ENCODE results near the gene TWF2.
A peak's percentile ranks its signal among the peaks of the same experiment; 100 is the strongest.

The TWF2 gene

DNA sequence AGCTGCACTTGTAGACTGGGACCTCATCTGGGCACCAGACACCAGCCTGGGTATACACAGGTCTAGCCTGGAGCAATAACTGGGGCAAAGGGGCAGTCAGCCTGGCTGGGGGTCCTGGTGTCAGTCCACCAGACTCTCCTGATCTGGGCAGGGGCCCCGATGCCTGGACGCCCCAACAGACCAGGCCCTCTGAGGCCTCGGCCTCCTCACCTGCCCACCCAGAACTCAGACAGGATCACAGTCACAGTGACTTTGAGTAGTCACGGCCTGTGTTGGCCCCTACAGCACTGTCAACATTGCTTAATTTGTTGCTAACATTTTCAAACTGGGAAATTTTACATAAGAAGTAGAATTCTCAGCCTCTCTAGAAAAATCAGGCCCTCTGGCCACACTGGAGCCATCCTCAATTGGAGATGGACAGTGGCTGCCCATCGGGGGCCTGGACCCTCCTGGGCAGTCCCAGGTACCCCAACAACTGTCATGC, 5.8 kb downstream of the TWF2 start:
- TF ChIP-seq, protein P1, sequence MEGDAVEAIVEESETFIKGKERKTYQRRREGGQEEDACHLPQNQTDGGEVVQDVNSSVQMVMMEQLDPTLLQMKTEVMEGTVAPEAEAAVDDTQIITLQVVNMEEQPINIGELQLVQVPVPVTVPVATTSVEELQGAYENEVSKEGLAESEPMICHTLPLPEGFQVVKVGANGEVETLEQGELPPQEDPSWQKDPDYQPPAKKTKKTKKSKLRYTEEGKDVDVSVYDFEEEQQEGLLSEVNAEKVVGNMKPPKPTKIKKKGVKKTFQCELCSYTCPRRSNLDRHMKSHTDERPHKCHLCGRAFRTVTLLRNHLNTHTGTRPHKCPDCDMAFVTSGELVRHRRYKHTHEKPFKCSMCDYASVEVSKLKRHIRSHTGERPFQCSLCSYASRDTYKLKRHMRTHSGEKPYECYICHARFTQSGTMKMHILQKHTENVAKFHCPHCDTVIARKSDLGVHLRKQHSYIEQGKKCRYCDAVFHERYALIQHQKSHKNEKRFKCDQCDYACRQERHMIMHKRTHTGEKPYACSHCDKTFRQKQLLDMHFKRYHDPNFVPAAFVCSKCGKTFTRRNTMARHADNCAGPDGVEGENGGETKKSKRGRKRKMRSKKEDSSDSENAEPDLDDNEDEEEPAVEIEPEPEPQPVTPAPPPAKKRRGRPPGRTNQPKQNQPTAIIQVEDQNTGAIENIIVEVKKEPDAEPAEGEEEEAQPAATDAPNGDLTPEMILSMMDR (IDR thresholded peaks at IDR 0.05; ENCODE audit: control insufficient read depth, insufficient read depth, low read depth, low read length, missing control alignments): no peak
- no peak overlapping the region for H3K4me3 ChIP-seq (ENCODE audit: control insufficient read depth, low read depth, low read length)

DNA sequence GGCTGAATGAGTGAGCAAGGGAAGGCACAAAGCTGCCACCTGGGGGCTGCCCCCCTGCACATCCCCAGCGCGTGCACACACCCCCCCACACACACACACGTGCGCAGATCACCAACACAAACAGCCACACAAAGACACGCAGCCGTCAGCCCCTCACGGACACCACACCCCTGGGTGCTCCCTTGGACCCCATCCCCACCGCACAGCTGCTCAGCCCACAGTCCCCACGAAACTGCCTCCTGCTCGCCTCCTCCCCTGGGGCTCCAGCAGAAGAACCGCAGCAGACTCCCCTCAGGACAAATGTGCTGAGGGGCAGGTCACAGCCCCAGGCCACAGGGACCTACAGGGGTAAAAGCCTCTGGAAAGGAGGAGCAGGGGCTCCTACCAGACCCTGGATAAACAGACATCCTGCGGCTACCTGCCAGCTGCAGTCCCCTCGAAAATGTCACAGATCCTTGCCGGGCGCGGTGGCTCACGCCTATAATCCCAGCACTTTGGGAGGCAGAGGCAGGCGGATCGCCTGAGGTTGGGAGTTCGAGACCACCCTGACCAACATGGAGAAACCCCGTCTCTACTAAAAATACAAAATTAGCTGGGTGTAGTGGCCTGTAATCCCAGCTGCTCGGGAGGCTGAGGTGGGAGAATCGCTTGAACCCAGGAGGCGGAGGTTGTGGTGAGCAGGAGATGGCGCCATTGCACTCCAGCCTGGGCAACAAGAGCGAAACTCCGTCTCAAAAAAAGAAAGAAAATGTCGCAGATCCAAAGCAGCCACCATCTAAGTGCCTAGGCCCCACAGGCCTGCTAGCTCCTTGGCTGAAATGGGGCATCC, 6.5 kb downstream of the TWF2 start:
- no peak overlapping the region for H3K4me3 ChIP-seq (ENCODE audit: control insufficient read depth, low read depth, low read length)
- TF ChIP-seq, protein P1 (IDR thresholded peaks at IDR 0.05; ENCODE audit: control insufficient read depth, insufficient read depth, low read depth, low read length, missing control alignments): no peak
- DNase-seq (ENCODE audit: low read depth): no peak

More for the DNA sequence above, 5.8 kb downstream of the TWF2 start:
- DNase-seq (ENCODE audit: low read depth): no peak

GRCh38 chr3:52231502-52232278, 7.3 kb downstream of the TWF2 start:
- no peak overlapping the region for H3K4me3 ChIP-seq (ENCODE audit: control insufficient read depth, low read depth, low read length)
- TF ChIP-seq, protein P1 (IDR thresholded peaks at IDR 0.05; ENCODE audit: control insufficient read depth, insufficient read depth, low read depth, low read length, missing control alignments): peak; percentile 92
- DNase-seq (ENCODE audit: low read depth): no peak

DNA sequence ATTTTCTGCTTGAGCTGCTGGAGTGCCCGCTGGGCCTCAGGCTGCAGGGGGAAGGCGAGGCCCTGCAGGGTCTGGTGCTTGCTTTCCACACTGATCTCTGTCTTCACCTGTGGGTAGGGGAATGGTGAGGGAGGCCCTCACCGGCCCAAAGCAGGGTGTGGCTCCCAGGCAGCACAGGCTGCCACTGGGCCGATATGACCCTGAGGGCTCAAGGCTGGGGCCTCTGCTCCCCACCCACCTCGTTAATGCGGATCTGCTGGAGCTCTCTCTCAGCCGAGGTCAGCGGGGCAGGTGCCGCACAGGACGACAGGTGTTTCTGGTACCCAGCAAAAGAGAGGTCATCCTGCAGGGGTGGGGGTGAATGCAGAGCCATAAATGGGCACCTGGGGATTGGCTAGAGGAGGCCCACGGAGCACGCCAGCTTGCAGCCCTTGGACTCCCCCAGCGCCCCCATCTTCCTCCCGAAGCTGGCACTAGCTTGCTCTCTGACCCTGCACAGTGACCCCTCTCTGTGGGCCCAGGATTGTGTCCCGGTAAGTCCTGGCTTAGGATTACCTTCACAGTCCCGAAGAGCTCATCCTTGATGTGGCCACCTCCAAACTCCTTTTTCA, 8.0 kb downstream of the TWF2 start:
- TF ChIP-seq, protein P1 (IDR thresholded peaks at IDR 0.05; ENCODE audit: control insufficient read depth, insufficient read depth, low read depth, low read length, missing control alignments): no peak
- no peak overlapping the region for H3K4me3 ChIP-seq (ENCODE audit: control insufficient read depth, low read depth, low read length)
- DNase-seq (ENCODE audit: low read depth): no peak

GRCh38 chr3:52230461-52230860, 8.5 kb downstream of the TWF2 start:
- H3K4me3 ChIP-seq (ENCODE audit: control insufficient read depth, low read depth, low read length): no peak overlapping the region
- DNase-seq (ENCODE audit: low read depth): no peak
- TF ChIP-seq, protein P1 (IDR thresholded peaks at IDR 0.05; ENCODE audit: control insufficient read depth, insufficient read depth, low read depth, low read length, missing control alignments): no peak

GRCh38 chr3:52229656-52230055, 9.3 kb downstream of the TWF2 start:
- no peak overlapping the region for H3K4me3 ChIP-seq (ENCODE audit: control insufficient read depth, low read depth, low read length)
- no peak for DNase-seq (ENCODE audit: low read depth)
- TF ChIP-seq, protein P1 (IDR thresholded peaks at IDR 0.05; ENCODE audit: control insufficient read depth, insufficient read depth, low read depth, low read length, missing control alignments): no peak
